ENCODE measurements around the gene ALPI.

- TF ChIP-seq CTCF (IDR thresholded peaks at IDR 0.05; ENCODE audit: low read depth, low read length) (no peak), POLR2A (IDR thresholded peaks at IDR 0.05; ENCODE audit: extremely low read depth, insufficient read length) (no peak), MAX (IDR thresholded peaks at IDR 0.05; ENCODE audit: low read depth, low read length) (no peak)
Observed at GRCh38 chr2:232483923-232484627, 28.1 kb downstream of the ALPI start.

All from NB4 (cell line).